ENCODE data around the gene MCRIP1. TPM values are rescaled to one million over a fixed set of nuclear protein-coding genes. Genes with fewer than 3 reads are reported as not detected.

The MCRIP1 gene
- polyA plus RNA-seq, 1 donor = 135 TPM

DNA sequence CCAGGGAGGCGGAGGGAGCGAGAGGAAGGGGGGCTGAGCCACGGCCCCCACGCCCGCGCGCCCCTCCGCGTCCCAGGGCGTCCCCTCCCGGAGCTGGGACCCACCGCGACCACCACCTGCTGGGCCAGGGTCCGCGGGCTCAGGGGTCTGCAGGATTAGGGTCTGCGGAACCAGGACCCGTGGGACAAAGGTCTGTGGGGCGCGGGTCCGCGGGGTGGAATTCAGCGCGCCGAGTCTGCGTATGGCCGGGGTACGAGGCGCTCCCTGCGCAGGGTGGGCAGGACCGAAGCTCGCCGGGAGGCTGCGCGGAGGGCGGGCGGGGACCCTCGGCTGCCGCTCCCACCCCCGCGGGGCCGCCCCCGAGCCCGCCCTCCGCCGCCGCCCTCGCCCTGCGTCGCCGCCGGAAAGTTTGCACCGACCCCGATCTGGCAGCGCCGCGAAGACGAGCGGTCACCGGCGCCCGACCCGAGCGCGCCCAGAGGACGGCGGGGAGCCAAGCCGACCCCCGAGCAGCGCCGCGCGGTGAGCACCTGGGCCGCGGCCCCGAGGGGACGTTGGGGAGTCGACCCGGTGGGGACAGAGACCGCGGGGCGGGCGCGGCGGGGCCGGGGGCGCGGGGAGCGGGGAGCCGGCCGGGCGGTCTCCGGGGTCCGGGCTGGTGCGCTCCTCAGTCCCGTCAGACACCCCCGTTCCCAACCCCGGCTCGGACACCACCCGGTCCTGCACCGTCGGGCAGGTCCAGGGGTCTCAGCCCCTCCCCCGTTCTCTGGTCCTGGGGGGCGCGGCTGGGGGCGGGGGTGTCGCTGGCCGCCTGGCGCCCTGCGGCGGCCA, 29.1 kb downstream of the MCRIP1 start, which contains the start of gene GCGR:
Gene GCGR (plus strand): TSS at position 423 of the 831 bp plus-strand sequence. CDS start 4,869 bp downstream, outside the sequence.
- DNase-seq = no peak

DNA sequence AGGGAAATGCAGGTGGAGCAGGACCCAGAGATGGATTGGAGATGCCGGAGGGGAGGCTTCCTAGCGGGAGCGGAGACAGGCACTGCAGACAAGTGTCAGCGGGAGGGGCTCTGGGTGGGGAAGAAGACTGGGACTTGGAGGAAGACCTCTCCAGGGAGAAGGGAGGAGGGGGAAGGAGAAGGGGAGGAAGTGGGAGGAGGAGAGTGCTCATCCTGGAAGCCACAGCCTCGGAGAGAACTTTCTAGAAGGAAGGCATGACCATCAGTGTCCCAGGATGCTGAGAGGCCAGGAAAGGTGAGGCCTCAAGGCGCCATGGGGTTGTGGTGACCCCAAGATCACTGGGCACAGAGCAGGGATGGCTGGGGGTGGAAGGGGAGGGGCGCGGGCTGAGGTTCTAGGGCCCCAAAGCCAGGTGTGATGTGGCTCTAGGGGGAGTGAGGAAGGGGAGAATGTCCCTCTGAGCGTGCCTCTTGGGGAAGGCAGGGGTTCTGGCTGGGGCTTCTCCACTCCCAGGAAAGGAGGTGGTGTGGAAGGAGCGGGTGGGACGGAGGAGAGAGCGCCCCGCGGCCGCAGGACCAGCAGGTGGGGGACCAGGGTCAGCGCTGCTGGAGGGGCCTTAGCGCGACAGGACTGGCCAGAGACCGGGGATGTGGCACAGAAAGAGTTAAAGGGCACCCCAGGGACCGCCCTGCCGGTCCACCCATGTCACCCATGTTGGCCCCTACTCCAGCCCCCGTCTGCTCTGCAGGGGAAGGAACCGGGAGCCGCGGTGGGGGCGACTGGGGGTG, 30.0 kb downstream of the MCRIP1 start:
- no peak for DNase-seq

DNA sequence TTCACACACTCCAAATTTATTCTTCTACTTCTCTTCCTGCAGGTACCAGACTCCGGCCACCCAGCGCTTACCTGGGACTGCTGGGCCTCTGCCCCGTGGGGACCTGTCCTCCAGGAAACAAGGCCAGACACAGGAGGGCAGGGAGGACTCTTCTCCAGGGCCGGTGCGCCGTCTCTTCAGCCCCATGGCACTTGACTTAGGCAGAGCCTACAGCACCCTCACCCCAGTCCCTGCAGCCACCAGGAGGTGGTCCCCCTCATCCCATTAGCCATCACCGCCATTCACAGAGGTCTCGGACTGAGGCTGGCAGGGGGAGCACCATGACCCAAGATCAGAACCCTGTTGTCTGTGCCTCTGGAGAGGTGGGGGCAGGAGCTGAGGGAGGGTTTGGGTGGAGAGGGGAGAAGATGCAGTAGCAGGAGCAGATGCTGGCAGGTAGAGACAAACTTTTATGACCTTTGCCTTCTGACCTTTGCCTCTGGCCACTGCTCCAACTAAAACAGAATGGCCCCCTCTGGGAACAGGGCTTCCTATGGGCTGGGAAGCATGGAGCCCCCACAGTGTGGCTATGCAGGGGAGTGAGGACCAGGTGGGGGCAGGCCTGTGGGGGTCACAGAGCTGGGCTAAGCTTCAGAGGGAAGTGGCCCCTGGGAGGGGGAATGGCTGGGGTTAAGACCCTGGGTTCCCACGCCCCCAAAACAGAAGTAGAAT, 30.9 kb downstream of the MCRIP1 start:
- no peak for DNase-seq

DNA sequence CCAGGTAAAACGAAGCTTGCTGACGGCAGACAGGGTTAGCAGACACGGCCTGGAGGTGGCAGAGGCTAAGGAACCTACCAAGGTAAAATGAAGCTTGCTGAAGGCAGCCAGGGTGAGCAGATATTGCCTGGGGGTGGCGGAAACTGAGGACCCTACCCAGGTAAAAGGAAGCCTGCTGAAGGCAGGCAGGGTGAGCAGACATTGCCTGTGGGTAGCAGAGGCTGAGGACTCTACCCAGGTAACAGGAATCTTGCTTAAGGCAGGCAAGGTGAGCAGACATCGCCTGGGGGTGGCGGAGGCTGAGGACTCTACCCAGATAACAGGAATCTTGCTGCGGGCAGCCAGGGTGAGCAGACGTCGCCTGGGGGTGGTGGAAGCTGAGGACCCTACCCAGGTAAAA, 31.8 kb downstream of the MCRIP1 start:
- DNase-seq = no peak

DNA sequence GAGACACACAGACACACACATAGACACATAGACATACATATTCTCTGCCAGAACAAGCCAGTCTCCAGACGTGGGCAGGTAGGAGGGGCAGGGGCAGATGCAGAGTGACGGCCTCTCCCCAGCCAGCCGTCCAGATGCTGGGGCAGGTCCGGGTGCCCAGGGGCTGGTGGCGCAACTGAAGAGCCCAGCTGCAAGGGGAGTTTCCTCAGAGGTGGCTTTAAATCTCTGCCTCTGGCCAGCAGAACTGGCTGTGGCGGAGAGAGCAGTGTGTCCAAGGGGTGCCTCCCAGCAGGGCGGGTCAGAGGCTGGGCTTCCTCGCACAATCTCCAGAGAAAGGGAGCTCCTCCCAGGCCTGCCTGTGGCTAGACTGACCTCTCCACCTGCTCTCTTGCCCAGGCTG, 38.6 kb downstream of the MCRIP1 start:
- DNase-seq = no peak

DNA sequence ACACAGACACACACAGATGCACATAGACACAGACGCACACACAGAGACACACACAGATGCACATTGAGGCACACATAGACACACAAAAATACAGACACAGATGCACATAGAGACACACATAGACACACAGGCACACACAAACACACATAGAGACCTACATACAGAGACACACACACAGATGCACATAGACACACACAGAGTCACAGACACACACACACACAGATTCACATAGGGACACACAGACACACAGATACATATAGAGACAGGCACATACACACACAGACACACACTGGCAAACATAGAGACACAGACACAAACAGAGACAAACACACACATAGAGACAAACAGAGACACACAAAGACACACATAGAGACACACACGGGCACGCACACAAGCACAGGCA, 39.0 kb downstream of the MCRIP1 start:
- DNase-seq = no peak

DNA sequence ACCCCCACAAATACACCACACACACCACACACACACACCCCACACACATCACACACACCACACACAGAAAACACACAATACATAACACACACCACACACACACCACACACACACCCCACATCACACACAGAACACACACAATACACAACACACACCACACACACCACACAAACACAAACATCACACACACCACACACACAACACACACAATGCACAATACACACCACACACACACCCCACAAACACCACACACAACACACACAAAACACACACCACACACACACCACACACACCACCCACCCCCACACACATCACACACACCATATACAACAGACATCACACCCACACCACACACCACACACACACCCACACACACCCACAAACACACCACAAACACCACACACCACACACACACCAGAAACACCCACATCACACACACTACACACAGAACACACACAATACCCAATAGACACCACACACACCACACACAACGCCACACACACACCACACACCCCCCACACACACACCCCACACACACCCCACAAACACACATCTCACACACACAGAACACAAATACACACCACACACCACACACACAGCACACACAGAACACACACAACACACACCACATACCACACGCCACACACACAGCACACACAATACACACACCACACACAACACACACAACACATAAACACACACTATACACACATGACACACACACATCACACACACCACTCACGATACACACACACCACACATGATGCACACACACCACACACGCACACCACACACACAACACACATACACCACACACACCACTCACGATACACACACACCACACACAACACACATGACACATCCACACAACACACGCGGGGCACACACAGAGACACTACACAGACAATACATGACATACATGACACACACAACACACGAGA, 40.1 kb downstream of the MCRIP1 start:
- DNase-seq = no peak

Other genes starting within 250 kb of the MCRIP1 start
- 55.0 TPM for gene NPLOC4, start 196.2 kb downstream of the MCRIP1 start, polyA plus RNA-seq (ENCODE audit: insufficient read length)
- 0.96 TPM for gene TSPAN10, start 196.1 kb downstream of the MCRIP1 start, polyA plus RNA-seq (ENCODE audit: insufficient read length)
- 4.0 TPM for gene PDE6G, start 176.7 kb downstream of the MCRIP1 start, polyA plus RNA-seq (ENCODE audit: insufficient read length)
- 12.0 TPM for gene OXLD1, start 166.7 kb downstream of the MCRIP1 start, polyA plus RNA-seq (ENCODE audit: insufficient read length)
- gene CCDC137, start 166.6 kb downstream of the MCRIP1 start, polyA plus RNA-seq (ENCODE audit: insufficient read length) = 16.8 TPM
- 24.4 TPM for gene ARL16, start 149.5 kb downstream of the MCRIP1 start, polyA plus RNA-seq (ENCODE audit: insufficient read length)
- gene HGS, start 149.3 kb downstream of the MCRIP1 start, polyA plus RNA-seq (ENCODE audit: insufficient read length) = 59.1 TPM
- gene MRPL12, start 129.9 kb downstream of the MCRIP1 start, polyA plus RNA-seq (ENCODE audit: insufficient read length) = 55.2 TPM
- 5.3 TPM for gene SLC25A10, start 121.0 kb downstream of the MCRIP1 start, polyA plus RNA-seq (ENCODE audit: insufficient read length)
- gene GCGR, start 29.1 kb downstream of the MCRIP1 start, polyA plus RNA-seq (ENCODE audit: insufficient read length) = not detected
- 52.6 TPM for gene PPP1R27, start 1.8 kb upstream of the MCRIP1 start, polyA plus RNA-seq (ENCODE audit: insufficient read length)
- 366 TPM for gene P4HB, start 27.2 kb upstream of the MCRIP1 start, polyA plus RNA-seq (ENCODE audit: insufficient read length)
- 166 TPM for gene ARHGDIA, start 38.0 kb upstream of the MCRIP1 start, polyA plus RNA-seq (ENCODE audit: insufficient read length)
- gene ALYREF, start 58.3 kb upstream of the MCRIP1 start, polyA plus RNA-seq (ENCODE audit: insufficient read length) = 57.6 TPM
- 116 TPM for gene ANAPC11, start 58.4 kb upstream of the MCRIP1 start, polyA plus RNA-seq (ENCODE audit: insufficient read length)
- gene NPB, start 68.9 kb upstream of the MCRIP1 start, polyA plus RNA-seq (ENCODE audit: insufficient read length) = 0.96 TPM
- gene PCYT2, start 78.1 kb upstream of the MCRIP1 start, polyA plus RNA-seq (ENCODE audit: insufficient read length) = 11.5 TPM
- 9.3 TPM for gene SIRT7, start 84.9 kb upstream of the MCRIP1 start, polyA plus RNA-seq (ENCODE audit: insufficient read length)
- gene MAFG, start 94.4 kb upstream of the MCRIP1 start, polyA plus RNA-seq (ENCODE audit: insufficient read length) = 16.3 TPM
- gene PYCR1, start 104.0 kb upstream of the MCRIP1 start, polyA plus RNA-seq (ENCODE audit: insufficient read length) = 56.7 TPM
- gene MYADML2, start 113.9 kb upstream of the MCRIP1 start, polyA plus RNA-seq (ENCODE audit: insufficient read length) = 25.0 TPM
- 4.4 TPM for gene NOTUM, start 127.9 kb upstream of the MCRIP1 start, polyA plus RNA-seq (ENCODE audit: insufficient read length)
- gene ASPSCR1, start 144.3 kb upstream of the MCRIP1 start, polyA plus RNA-seq (ENCODE audit: insufficient read length) = 30.0 TPM
- 36.0 TPM for gene CENPX, start 189.6 kb upstream of the MCRIP1 start, polyA plus RNA-seq (ENCODE audit: insufficient read length)
- gene LRRC45, start 190.0 kb upstream of the MCRIP1 start, polyA plus RNA-seq (ENCODE audit: insufficient read length) = 10.6 TPM
- 7.1 TPM for gene RAC3, start 198.4 kb upstream of the MCRIP1 start, polyA plus RNA-seq (ENCODE audit: insufficient read length)
- gene DCXR, start 204.4 kb upstream of the MCRIP1 start, polyA plus RNA-seq (ENCODE audit: insufficient read length) = 31.5 TPM
- 34.8 TPM for gene RFNG, start 218.5 kb upstream of the MCRIP1 start, polyA plus RNA-seq (ENCODE audit: insufficient read length)
- gene GPS1, start 218.6 kb upstream of the MCRIP1 start, polyA plus RNA-seq (ENCODE audit: insufficient read length) = 84.4 TPM
- gene DUS1L, start 232.5 kb upstream of the MCRIP1 start, polyA plus RNA-seq (ENCODE audit: insufficient read length) = 63.4 TPM

All from hindlimb muscle (tissue), 1 donor.